ENCODE results near the gene SLC44A3.

SLC44A3 gene

GRCh38 chr1:94942171-94943128 is 122.3 kb downstream of the SLC44A3 start:
- DNase-seq: no peak

All from HCEC 1CT (cell line).